Measurements from ENCODE around the gene AGBL2.

GRCh38 chr11:47716692-47717091 lies 1.5 kb upstream of the AGBL2 start:
- TF ChIP-seq CTCF (IDR thresholded peaks at IDR 0.05; ENCODE audit: borderline replicate concordance, extremely low read depth, low read length, poor library complexity, severe bottlenecking) (peak; percentile 22), EZH2 (IDR thresholded peaks at IDR 0.05; ENCODE audit: borderline replicate concordance, low read depth, low read length, severe bottlenecking) (no peak)
